ENCODE data around the gene SLC35E2B. TPM values are rescaled to one million over a fixed set of nuclear protein-coding genes. Genes with fewer than 3 reads are reported as not detected.
"Not testable (repeated sequence)": the region's sequence is repeated elsewhere in the genome, so short reads cannot be mapped to it uniquely, and the experiment has no call there.

Gene SLC35E2B
- total and polyA plus RNA-seq, 2 of the 13 experiments (the other 11 are each of a cell fraction or from before 2014, with no cell fraction given) = 14.1 to 19.7 TPM

DNA sequence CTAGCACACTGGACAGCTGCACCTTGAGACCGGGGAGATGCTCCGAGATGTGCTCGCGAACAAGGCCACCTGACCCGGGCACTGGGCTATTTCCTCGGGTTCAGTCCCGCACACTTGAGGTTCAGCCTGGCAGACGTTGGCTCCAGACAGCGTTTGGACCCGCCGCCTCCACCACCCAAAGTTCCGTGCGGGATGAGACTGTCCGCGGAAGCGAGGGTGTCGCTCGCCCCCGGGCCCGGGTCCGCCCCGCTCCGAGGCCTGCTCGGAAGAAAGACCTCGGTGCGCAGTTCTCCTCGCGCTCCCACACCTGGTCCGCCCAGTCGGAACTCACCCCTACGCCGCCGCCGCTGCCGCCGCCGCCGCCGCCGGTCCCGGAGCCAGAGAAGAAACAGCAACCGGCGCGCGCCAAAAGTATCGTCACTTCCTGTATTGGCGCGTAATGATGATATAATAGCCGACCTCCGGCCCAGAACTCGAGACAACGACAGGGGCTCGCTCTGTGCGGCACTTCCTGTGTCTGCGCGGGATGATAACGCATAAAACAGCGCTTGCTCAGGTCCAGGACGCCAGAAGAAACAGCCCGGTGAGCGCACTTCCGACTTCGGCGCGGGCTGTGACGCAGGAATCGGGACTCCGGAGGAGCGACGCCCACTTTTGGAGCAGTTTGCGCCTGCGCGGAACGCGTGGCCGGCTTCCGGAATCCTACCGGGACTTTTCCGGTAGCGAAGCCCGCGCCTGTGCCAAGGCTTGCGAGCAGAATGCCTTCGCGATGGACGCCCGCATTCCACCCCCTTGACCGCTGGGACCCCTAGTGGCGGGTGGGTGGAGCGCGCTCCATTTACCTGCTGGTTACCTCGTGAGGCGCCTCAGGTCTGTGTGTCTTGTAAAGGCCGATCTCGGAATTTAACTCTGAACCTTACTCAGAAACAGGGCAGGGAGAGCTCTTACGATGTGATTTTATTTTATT is 33.7 kb downstream of the SLC35E2B start, which contains the start of gene CDK11B (continued):
- peak; percentile 73 for TF ChIP-seq RXRB (CRISPR knock-in tag; IDR thresholded peaks at IDR 0.05; ENCODE audit: borderline replicate concordance)
- TF ChIP-seq HNF4G (IDR thresholded peaks at IDR 0.05; ENCODE audit: borderline replicate concordance, low read depth, low read length) = peak; percentile 22; the same call in 1 of the 2 replicates
- TF ChIP-seq HNF4G (CRISPR knock-in tag; IDR thresholded peaks at IDR 0.05; ENCODE audit: borderline replicate concordance, low read depth) = not testable (repeated sequence)
- TF ChIP-seq, protein P1, sequence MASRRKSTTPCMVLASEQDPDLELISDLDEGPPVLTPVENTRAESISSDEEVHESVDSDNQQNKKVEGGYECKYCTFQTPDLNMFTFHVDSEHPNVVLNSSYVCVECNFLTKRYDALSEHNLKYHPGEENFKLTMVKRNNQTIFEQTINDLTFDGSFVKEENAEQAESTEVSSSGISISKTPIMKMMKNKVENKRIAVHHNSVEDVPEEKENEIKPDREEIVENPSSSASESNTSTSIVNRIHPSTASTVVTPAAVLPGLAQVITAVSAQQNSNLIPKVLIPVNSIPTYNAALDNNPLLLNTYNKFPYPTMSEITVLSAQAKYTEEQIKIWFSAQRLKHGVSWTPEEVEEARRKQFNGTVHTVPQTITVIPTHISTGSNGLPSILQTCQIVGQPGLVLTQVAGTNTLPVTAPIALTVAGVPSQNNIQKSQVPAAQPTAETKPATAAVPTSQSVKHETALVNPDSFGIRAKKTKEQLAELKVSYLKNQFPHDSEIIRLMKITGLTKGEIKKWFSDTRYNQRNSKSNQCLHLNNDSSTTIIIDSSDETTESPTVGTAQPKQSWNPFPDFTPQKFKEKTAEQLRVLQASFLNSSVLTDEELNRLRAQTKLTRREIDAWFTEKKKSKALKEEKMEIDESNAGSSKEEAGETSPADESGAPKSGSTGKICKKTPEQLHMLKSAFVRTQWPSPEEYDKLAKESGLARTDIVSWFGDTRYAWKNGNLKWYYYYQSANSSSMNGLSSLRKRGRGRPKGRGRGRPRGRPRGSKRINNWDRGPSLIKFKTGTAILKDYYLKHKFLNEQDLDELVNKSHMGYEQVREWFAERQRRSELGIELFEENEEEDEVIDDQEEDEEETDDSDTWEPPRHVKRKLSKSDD (CRISPR knock-in tag; IDR thresholded peaks at IDR 0.05; ENCODE audit: low read depth) = peak; percentile 98
- TF ChIP-seq, protein P2, sequence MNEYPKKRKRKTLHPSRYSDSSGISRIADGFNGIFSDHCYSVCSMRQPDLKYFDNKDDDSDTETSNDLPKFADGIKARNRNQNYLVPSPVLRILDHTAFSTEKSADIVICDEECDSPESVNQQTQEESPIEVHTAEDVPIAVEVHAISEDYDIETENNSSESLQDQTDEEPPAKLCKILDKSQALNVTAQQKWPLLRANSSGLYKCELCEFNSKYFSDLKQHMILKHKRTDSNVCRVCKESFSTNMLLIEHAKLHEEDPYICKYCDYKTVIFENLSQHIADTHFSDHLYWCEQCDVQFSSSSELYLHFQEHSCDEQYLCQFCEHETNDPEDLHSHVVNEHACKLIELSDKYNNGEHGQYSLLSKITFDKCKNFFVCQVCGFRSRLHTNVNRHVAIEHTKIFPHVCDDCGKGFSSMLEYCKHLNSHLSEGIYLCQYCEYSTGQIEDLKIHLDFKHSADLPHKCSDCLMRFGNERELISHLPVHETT (CRISPR knock-in tag; conservative IDR thresholded peaks at IDR 0.05) = peak; percentile 99
- TF ChIP-seq IRF2 (CRISPR knock-in tag; IDR thresholded peaks at IDR 0.05) = peak; percentile 23; the same call in 1 of the 2 replicates
- peak; percentile 81; the same call in 1 of the 2 replicates for TF ChIP-seq PPARG (CRISPR knock-in tag; conservative IDR thresholded peaks at IDR 0.05)
- peak; percentile 80 for TF ChIP-seq HDAC1 (CRISPR knock-in tag; IDR thresholded peaks at IDR 0.05)
- 0 out of 2 replicates have a peak, but pooled peaks have one; percentile 52 for TF ChIP-seq KLF11 (CRISPR knock-in tag; IDR thresholded peaks at IDR 0.05)
- TF ChIP-seq, protein P3, sequence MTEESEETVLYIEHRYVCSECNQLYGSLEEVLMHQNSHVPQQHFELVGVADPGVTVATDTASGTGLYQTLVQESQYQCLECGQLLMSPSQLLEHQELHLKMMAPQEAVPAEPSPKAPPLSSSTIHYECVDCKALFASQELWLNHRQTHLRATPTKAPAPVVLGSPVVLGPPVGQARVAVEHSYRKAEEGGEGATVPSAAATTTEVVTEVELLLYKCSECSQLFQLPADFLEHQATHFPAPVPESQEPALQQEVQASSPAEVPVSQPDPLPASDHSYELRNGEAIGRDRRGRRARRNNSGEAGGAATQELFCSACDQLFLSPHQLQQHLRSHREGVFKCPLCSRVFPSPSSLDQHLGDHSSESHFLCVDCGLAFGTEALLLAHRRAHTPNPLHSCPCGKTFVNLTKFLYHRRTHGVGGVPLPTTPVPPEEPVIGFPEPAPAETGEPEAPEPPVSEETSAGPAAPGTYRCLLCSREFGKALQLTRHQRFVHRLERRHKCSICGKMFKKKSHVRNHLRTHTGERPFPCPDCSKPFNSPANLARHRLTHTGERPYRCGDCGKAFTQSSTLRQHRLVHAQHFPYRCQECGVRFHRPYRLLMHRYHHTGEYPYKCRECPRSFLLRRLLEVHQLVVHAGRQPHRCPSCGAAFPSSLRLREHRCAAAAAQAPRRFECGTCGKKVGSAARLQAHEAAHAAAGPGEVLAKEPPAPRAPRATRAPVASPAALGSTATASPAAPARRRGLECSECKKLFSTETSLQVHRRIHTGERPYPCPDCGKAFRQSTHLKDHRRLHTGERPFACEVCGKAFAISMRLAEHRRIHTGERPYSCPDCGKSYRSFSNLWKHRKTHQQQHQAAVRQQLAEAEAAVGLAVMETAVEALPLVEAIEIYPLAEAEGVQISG (CRISPR knock-in tag; IDR thresholded peaks at IDR 0.05) = peak; percentile 77
- TF ChIP-seq, protein P4, sequence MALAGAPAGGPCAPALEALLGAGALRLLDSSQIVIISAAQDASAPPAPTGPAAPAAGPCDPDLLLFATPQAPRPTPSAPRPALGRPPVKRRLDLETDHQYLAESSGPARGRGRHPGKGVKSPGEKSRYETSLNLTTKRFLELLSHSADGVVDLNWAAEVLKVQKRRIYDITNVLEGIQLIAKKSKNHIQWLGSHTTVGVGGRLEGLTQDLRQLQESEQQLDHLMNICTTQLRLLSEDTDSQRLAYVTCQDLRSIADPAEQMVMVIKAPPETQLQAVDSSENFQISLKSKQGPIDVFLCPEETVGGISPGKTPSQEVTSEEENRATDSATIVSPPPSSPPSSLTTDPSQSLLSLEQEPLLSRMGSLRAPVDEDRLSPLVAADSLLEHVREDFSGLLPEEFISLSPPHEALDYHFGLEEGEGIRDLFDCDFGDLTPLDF (CRISPR knock-in tag; IDR thresholded peaks at IDR 0.05) = peak; percentile 44; the same call in 1 of the 2 replicates
- TF ChIP-seq, protein P5, sequence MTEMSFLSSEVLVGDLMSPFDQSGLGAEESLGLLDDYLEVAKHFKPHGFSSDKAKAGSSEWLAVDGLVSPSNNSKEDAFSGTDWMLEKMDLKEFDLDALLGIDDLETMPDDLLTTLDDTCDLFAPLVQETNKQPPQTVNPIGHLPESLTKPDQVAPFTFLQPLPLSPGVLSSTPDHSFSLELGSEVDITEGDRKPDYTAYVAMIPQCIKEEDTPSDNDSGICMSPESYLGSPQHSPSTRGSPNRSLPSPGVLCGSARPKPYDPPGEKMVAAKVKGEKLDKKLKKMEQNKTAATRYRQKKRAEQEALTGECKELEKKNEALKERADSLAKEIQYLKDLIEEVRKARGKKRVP (CRISPR knock-in tag; IDR thresholded peaks at IDR 0.05) = peak in 1 of 2 experiments; percentile 29; a peak in 1 of 4 replicates
- TF ChIP-seq ETV5 (CRISPR knock-in tag; IDR thresholded peaks at IDR 0.05; ENCODE audit: borderline replicate concordance) = peak; percentile 58; the same call in 1 of the 2 replicates
- TF ChIP-seq TAF1 (CRISPR knock-in tag; IDR thresholded peaks at IDR 0.05) = 0 out of 2 replicates have a peak, but pooled peaks have one; percentile 13
- peak; percentile 65; the same call in 1 of the 2 replicates for TF ChIP-seq ZNF143 (CRISPR knock-in tag; IDR thresholded peaks at IDR 0.05)
- peak; percentile 98 for TF ChIP-seq ATF1 (CRISPR knock-in tag; IDR thresholded peaks at IDR 0.05)

Measured in HepG2 (cell line).